Adipocyte (in vitro differentiated cells): ENCODE data around the gene SAMD10.
A peak's percentile ranks its signal among the peaks of the same experiment; 100 is the strongest.
"Not testable (repeated sequence)": the region's sequence is repeated elsewhere in the genome, so short reads cannot be mapped to it uniquely, and the experiment has no call there.

ENCODE experiments used
- DNase-seq: peaks from one replicate; pipeline ENCODE4 v3.0.0-alpha.2; 2015; ENCODE audit warnings: low read depth
- H3K27me3 ChIP-seq: replicated peaks from 2 replicates; pipeline ENCODE4 v1.7.0; 2013; ENCODE audit warnings: mild to moderate bottlenecking, low read length, moderate library complexity; ENCODE audit not compliant: control insufficient read depth, insufficient read depth
- H3K36me3 ChIP-seq: 2 replicates; pipeline ENCODE4 v1.7.0; 2013; ENCODE audit warnings: low read length, mild to moderate bottlenecking, moderate library complexity; ENCODE audit not compliant: control insufficient read depth, insufficient read depth, severe bottlenecking
- H3K4me1 ChIP-seq: 2 replicates; pipeline ENCODE4 v1.7.0; 2013; ENCODE audit warnings: mild to moderate bottlenecking, low read length, moderate library complexity; ENCODE audit not compliant: control insufficient read depth, insufficient read depth
- H3K4me3 ChIP-seq: 2 replicates; pipeline ENCODE4 v1.7.0; 2013; ENCODE audit warnings: mild to moderate bottlenecking, low read length, moderate library complexity
- H3K9ac ChIP-seq: 2 replicates; pipeline ENCODE4 v1.7.0; 2013; ENCODE audit warnings: mild to moderate bottlenecking, low read length, moderate library complexity
- H3K9me3 ChIP-seq: 2 replicates; pipeline ENCODE4 v1.7.0; 2013; ENCODE audit warnings: mild to moderate bottlenecking, low read length, moderate library complexity; ENCODE audit not compliant: control insufficient read depth

The SAMD10 gene

GRCh38 chr20:64012385-64013154 is 33.1 kb upstream of the SAMD10 start:
- not testable (repeated sequence) for H3K9me3 ChIP-seq, H3K4me3 ChIP-seq, H3K4me1 ChIP-seq, DNase-seq, H3K27me3 ChIP-seq, H3K9ac ChIP-seq
- H3K36me3 ChIP-seq: peaks cover 67% of the 10 kb centered on the region

DNA sequence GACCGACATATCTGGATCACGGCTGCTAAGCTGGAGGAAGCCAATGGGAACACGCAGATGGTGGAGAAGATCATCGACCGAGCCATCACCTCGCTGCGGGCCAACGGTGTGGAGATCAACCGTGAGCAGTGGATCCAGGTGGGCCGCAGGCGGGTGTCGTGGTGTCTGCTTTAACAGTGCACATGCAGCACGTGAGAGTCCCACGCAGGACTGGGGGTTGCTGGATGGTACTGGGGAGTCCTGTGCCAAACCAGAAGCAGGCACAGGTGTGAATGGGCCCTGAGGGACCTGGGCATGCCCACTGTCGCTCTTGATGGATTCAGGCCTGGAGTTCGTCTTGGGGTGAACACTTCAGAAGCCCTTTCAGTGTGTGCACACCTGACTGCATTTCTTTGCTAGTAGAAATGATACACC is 31.9 kb upstream of the SAMD10 start:
- no peak for DNase-seq
- Histone ChIP-seq H3K9ac (no peak overlapping the region), H3K4me3 (no peak overlapping the region), H3K9me3 (no peaks in the 10 kb centered on the region), H3K4me1 (no peaks in the 10 kb centered on the region), H3K36me3 (peaks cover 67% of the 10 kb centered on the region), H3K27me3 (no peaks in the 10 kb centered on the region)

- H3K9ac ChIP-seq: no peak overlapping the region
- no peak overlapping the region for H3K4me3 ChIP-seq
- H3K36me3 ChIP-seq: peaks cover 69% of the 10 kb centered on the region
- H3K9me3 ChIP-seq: no peaks in the 10 kb centered on the region
- H3K27me3 ChIP-seq: no peaks in the 10 kb centered on the region
- DNase-seq: peak; percentile 62
- H3K4me1 ChIP-seq: peaks cover 2% of the 10 kb centered on the region
Measured at GRCh38 chr20:64010711-64011237, 31.3 kb upstream of the SAMD10 start.

GRCh38 chr20:64009811-64010387 is 30.5 kb upstream of the SAMD10 start:
- peaks cover 10% of the 10 kb centered on the region for H3K4me1 ChIP-seq
- no peak for DNase-seq
- no peaks in the 10 kb centered on the region for H3K27me3 ChIP-seq
- peaks cover 68% of the 10 kb centered on the region for H3K36me3 ChIP-seq
- no peaks in the 10 kb centered on the region for H3K9me3 ChIP-seq
- H3K9ac ChIP-seq: no peak overlapping the region
- H3K4me3 ChIP-seq: no peak overlapping the region

DNA sequence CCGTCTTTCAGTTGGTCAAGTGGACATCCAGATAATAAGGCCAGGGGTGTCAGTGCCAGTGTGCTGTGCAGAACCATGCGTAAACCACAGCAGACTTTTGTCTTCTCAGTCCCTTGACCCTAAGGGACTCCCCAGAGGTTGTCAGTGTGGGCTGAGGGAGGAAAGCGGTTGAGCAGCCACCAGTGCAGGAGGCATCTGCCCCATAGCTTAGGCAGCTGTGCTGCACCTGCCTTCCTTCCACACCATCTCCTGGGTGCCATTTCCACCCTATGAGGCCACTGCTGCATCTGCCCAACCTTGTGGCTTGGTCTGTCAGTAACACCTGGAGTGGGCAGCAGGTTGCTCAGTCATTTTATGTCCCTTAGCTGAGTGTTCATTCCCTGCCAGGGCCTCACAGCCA is 27.5 kb upstream of the SAMD10 start:
- no peak overlapping the region for H3K4me3 ChIP-seq
- H3K9ac ChIP-seq: no peak overlapping the region
- peaks cover 65% of the 10 kb centered on the region for H3K36me3 ChIP-seq
- H3K27me3 ChIP-seq: no peaks in the 10 kb centered on the region
- DNase-seq: no peak
- H3K4me1 ChIP-seq: peaks cover 10% of the 10 kb centered on the region
- no peaks in the 10 kb centered on the region for H3K9me3 ChIP-seq

DNA sequence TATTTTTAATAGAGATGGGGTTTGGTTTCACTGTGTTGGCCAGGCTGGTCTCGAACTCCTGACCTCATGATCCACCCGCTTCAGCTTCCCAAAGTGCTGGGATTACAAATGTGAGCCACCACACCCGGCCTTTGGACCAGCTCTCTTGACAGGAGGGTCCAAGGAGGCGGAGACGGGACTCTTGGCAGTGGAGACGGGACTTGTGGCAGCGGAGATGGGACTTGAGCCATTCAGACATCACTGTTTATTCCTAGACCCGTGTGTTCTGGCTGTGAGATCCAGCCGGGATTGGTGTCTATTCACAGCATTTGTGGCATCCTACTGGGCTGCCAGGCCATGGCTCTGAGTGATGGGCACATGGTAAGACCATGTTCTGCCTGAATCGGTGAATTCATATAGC is 27.0 kb upstream of the SAMD10 start:
- H3K36me3 ChIP-seq: peaks cover 67% of the 10 kb centered on the region

DNA sequence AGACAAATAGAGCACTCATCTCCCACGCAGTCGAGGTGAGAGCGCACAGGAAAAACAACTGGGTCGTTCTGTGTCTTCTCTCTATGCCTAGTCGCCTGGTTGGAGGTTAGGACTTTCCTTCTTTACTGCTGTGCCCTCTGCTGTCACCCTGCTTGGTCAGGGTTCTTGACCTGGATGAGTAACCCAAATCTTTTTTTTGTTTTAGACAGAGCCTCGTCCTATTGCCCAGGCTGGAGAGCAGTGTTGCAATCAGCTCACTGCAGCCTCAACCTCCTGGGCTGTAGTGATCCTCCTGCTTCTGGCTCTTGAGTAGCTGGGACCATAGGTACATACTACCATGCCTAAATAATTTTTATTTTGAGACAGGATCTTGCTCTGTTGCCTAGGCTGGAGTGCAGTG is 26.0 kb upstream of the SAMD10 start:
- Histone ChIP-seq H3K9me3 (no peaks in the 10 kb centered on the region), H3K36me3 (peaks cover 66% of the 10 kb centered on the region), H3K9ac (no peak overlapping the region), H3K27me3 (no peaks in the 10 kb centered on the region), H3K4me3 (no peak overlapping the region), H3K4me1 (peaks cover 10% of the 10 kb centered on the region)
- DNase-seq: no peak

More for the DNA sequence above, 27.0 kb upstream of the SAMD10 start:
- Histone ChIP-seq H3K4me3 (no peak overlapping the region), H3K9ac (no peak overlapping the region), H3K4me1 (peaks cover 10% of the 10 kb centered on the region), H3K9me3 (no peaks in the 10 kb centered on the region), H3K27me3 (no peaks in the 10 kb centered on the region)
- no peak for DNase-seq

DNA sequence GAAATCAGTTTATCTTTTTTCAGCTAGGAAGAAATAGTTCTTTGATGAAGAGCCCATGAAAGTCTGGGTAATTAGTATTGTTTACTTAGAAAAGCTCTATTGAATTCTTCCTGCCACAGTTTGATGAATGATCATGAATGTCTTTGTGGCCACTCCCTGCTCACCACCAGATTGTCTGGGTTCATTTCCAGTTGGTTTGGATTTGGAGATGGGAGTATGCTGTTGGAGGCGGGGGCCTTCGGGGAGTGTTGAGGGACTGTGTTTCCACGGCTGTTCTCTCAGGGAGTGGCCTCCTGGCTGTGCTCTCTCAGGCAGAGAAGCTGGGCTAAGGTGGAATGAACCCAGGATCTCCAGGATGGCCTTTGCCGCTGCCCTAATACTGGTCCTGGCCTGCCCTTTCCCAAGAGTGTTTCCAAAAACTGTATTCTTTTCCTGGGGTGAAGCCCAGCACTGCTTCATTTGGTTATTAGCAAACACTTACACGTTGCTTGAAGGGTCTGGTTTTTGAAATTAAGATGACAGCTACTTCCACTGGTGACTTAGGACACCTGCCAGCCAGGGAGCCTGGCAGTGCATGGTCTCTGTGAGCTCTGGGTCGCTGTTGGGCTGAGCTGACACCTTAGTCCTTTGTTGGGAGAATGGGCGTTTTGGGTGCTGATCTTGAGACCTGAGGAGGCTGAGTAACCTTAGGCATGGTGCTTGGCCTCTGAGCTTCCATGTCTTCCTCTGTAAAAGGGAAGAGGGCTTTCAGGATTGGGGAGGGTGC is 24.7 kb upstream of the SAMD10 start:
- H3K4me1 ChIP-seq: peaks cover 10% of the 10 kb centered on the region
- no peaks in the 10 kb centered on the region for H3K27me3 ChIP-seq
- H3K36me3 ChIP-seq: peaks cover 69% of the 10 kb centered on the region
- no peaks in the 10 kb centered on the region for H3K9me3 ChIP-seq
- no peak overlapping the region for H3K9ac ChIP-seq
- H3K4me3 ChIP-seq: no peak overlapping the region
- DNase-seq: no peak

- H3K9ac ChIP-seq: no peak overlapping the region
- H3K9me3 ChIP-seq: no peaks in the 10 kb centered on the region
- peaks cover 10% of the 10 kb centered on the region for H3K4me1 ChIP-seq
- peaks cover 72% of the 10 kb centered on the region for H3K36me3 ChIP-seq
- DNase-seq: no peak
- H3K4me3 ChIP-seq: no peak overlapping the region
- H3K27me3 ChIP-seq: no peaks in the 10 kb centered on the region
Measured at GRCh38 chr20:64001607-64002011, 22.2 kb upstream of the SAMD10 start.

- H3K9me3 ChIP-seq: no peaks in the 10 kb centered on the region
- H3K27me3 ChIP-seq: no peaks in the 10 kb centered on the region
- H3K36me3 ChIP-seq: peaks cover 76% of the 10 kb centered on the region
- no peak for DNase-seq
- peaks cover 9% of the 10 kb centered on the region for H3K4me1 ChIP-seq
- no peak overlapping the region for H3K4me3 ChIP-seq
- no peak overlapping the region for H3K9ac ChIP-seq
Measured at GRCh38 chr20:64000906-64001305, 21.5 kb upstream of the SAMD10 start.

- Histone ChIP-seq H3K36me3 (peaks cover 32% of the 10 kb centered on the region), H3K27me3 (no peaks in the 10 kb centered on the region), H3K4me3 (no peak overlapping the region), H3K9me3 (no peaks in the 10 kb centered on the region), H3K9ac (no peak overlapping the region), H3K4me1 (peaks cover 20% of the 10 kb centered on the region)
- no peak for DNase-seq
Measured at GRCh38 chr20:63982937-63983336, 3.5 kb upstream of the SAMD10 start.
